Erythroblast (primary cell): ENCODE results near the gene CNTN4.
"Not testable (repeated sequence)": the region's sequence is repeated elsewhere in the genome, so short reads cannot be mapped to it uniquely, and the experiment has no call there.

Experiments
- GATA1 ChIP-seq: IDR thresholded peaks from 2 replicates; pipeline ENCODE4 v1.6.1; 2011; ENCODE audit warnings: low read depth, mild to moderate bottlenecking, control low read depth, low read length, moderate library complexity
- POLR2A ChIP-seq: IDR thresholded peaks from 2 replicates; pipeline ENCODE4 v1.6.1; 2011; ENCODE audit warnings: mild to moderate bottlenecking, low read length

GRCh38 chr3:2993130-2993529, 894.5 kb downstream of the CNTN4 start:
- TF ChIP-seq POLR2A, GATA1: not testable (repeated sequence)
